HCT116 (cell line): ENCODE measurements around the gene SYNE3. TPM values are rescaled to one million over a fixed set of nuclear protein-coding genes. Genes with fewer than 3 reads are reported as not detected.

Experiments used
- ATAC-seq: fragments of 200-7000 bp; cut with Tn5 transposase; 2 replicates; pipeline ENCODE4 v1.9.1; 2020; ENCODE audit warnings: mild to moderate bottlenecking, moderate library complexity
- BruUV-seq: library from RNA; stranded (reverse); fragments of 400-500 nt; replicated peaks from 2 replicates; lab custom pipeline; 2021; lab: Mats Ljungman, UMichigan
- CTCF ChIA-PET: fragments of 300-600 bp; sonication (Branson Sonifier 250); formaldehyde crosslinking; loops from one replicate; lab custom pipeline; 2021; ENCODE audit warnings: antibody characterized with exemption; lab: Charles Lee
- POLR2A ChIA-PET: fragments of 300-600, 350-600 bp; sonication (Branson Sonifier 250); formaldehyde crosslinking; loops from one replicate; lab custom pipeline; 2021; ENCODE audit warnings: antibody characterized with exemption; lab: Charles Lee
- RAD21 ChIA-PET, 2 experiments: fragments of 300-600 bp; sonication (Branson Sonifier 250); formaldehyde crosslinking; loops; one replicate each; lab custom pipeline; 2023; ENCODE audit warnings: low total read pairs in 2 of 2; ENCODE audit not compliant: uncharacterized antibody in 2 of 2, unreplicated experiment in 2 of 2, low non-redundant PET in 1 of 2; lab: Charles Lee
- DNase-seq: peaks from one replicate; pipeline ENCODE4 v3.0.0-alpha.2; 2010; ENCODE audit warnings: low read depth, low spot score
- H2AFZ ChIP-seq: fragments of 200-600 bp; shearing (Covaris generic), sonication (generic); 2 replicates; pipeline ENCODE4 v1.6.1; 2017; ENCODE audit warnings: low read depth, mixed run types, mixed read lengths, antibody characterized with exemption, low read length; ENCODE audit not compliant: poor library complexity, severe bottlenecking
- H3K27ac ChIP-seq: 2 replicates; pipeline ENCODE4 v1.5.1; 2012; ENCODE audit warnings: low read depth, low read length
- H3K27me3 ChIP-seq: fragments of 200-600 bp; sonication (generic); 2 replicates; pipeline ENCODE4 v1.6.1; 2016; ENCODE audit warnings: mixed run types, low read length, mixed read lengths; ENCODE audit not compliant: insufficient read depth
- H3K36me3 ChIP-seq, 2 experiments: fragments of 200-500 bp in 1 of 2; fragments of 200-600 bp in 1 of 2; sonication (Bioruptor generic) in 1 of 2; sonication (generic) in 1 of 2; 2 replicates each; pipeline versions ENCODE4 v1.5.1 to v1.6.1; 2014 to 2016; ENCODE audit warnings: low read length in 2 of 2, inconsistent platforms in 1 of 2, mixed read lengths in 1 of 2, mixed run types in 1 of 2; ENCODE audit not compliant: insufficient read depth in 2 of 2, control insufficient read depth in 1 of 2
- H3K4me1 ChIP-seq, 2 experiments: fragments of 200-600 bp in 1 of 2; sonication (generic) in 1 of 2; 2 replicates each; pipeline versions ENCODE4 v1.5.1 to v1.6.1; 2012 to 2017; ENCODE audit warnings: low read length in 2 of 2, inconsistent platforms in 1 of 2, mild to moderate bottlenecking in 1 of 2, mixed read lengths in 1 of 2, mixed run types in 1 of 2, moderate library complexity in 1 of 2; ENCODE audit not compliant: insufficient read depth in 2 of 2, control insufficient read depth in 1 of 2
- H3K4me2 ChIP-seq: fragments of 200-600 bp; sonication (generic); 2 replicates; pipeline ENCODE4 v1.6.1; 2017; ENCODE audit warnings: mixed run types, low read length, mixed read lengths
- H3K4me3 ChIP-seq, 2 experiments: fragments of 200-600 bp in 1 of 2; sonication (generic) in 1 of 2; replicated peaks in 1 of 2; 2 replicates each; pipeline ENCODE4 v1.5.1; 2011 to 2016; ENCODE audit warnings: low read length in 2 of 2, control low read depth in 1 of 2, low read depth in 1 of 2, mild to moderate bottlenecking in 1 of 2, mixed read lengths in 1 of 2, mixed run types in 1 of 2
- H3K79me2 ChIP-seq: fragments of 200-600 bp; sonication (generic); 2 replicates; pipeline ENCODE4 v1.6.1; 2017; ENCODE audit warnings: mild to moderate bottlenecking, mixed run types, low read length, moderate library complexity, mixed read lengths; ENCODE audit not compliant: insufficient read depth
- H3K9ac ChIP-seq: fragments of 200-600 bp; sonication (generic); 2 replicates; pipeline ENCODE4 v1.6.1; 2016; ENCODE audit warnings: low read length, mixed read lengths
- H3K9me2 ChIP-seq: fragments of 200-600 bp; sonication (generic), shearing (Covaris generic); 2 replicates; pipeline ENCODE4 v1.6.1; 2017; ENCODE audit warnings: mixed run types, mild to moderate bottlenecking, moderate library complexity; ENCODE audit not compliant: insufficient read depth
- H3K9me3 ChIP-seq, 2 experiments: fragments of 200-500 bp in 1 of 2; fragments of 200-600 bp in 1 of 2; sonication (Bioruptor generic) in 1 of 2; sonication (generic) in 1 of 2; 2 replicates each; pipeline ENCODE4 v1.6.1; 2014 to 2017; ENCODE audit warnings: low read length in 2 of 2, mixed read lengths in 2 of 2, inconsistent platforms in 1 of 2, low read depth in 1 of 2, mild to moderate bottlenecking in 1 of 2, mixed run types in 1 of 2, moderate library complexity in 1 of 2; ENCODE audit not compliant: control insufficient read depth in 1 of 2, insufficient read depth in 1 of 2
- H4K20me1 ChIP-seq: fragments of 200-600 bp; sonication (generic), shearing (Covaris generic); 2 replicates; pipeline ENCODE4 v1.6.1; 2017; ENCODE audit warnings: mixed run types, mild to moderate bottlenecking, moderate library complexity; ENCODE audit not compliant: insufficient read depth
- ATF3 ChIP-seq: IDR thresholded peaks from 2 replicates; pipeline ENCODE4 v1.6.1; 2012
- CBX3 ChIP-seq: IDR thresholded peaks from 2 replicates; pipeline ENCODE4 v1.6.1; 2012; ENCODE audit warnings: low read depth
- EGR1 ChIP-seq: IDR thresholded peaks from 2 replicates; pipeline ENCODE4 v1.6.1; 2012; ENCODE audit warnings: low read depth
- EZH2 ChIP-seq: fragments of 200-600 bp; sonication (generic); IDR thresholded peaks from 2 replicates; pipeline ENCODE4 v1.6.1; 2017; ENCODE audit warnings: antibody characterized with exemption, mixed run types
- EZH2phosphoT487 ChIP-seq: fragments of 200-600 bp; IDR thresholded peaks from 2 replicates; pipeline ENCODE4 v1.6.1; 2018; ENCODE audit warnings: antibody characterized with exemption, borderline replicate concordance
- JUND ChIP-seq: IDR thresholded peaks from 2 replicates; pipeline ENCODE4 v1.6.1; 2012
- POLR2A ChIP-seq: IDR thresholded peaks from 2 replicates; pipeline ENCODE4 v1.7.0; 2011; ENCODE audit warnings: borderline replicate concordance; ENCODE audit not compliant: insufficient read depth, insufficient read length; ENCODE audit errors: extremely low read depth
- POLR2AphosphoS5 ChIP-seq: IDR thresholded peaks from 2 replicates; pipeline ENCODE4 v1.6.1; 2011; ENCODE audit warnings: mild to moderate bottlenecking, low read depth, low read length, moderate library complexity
- SIN3A ChIP-seq: IDR thresholded peaks from 2 replicates; pipeline ENCODE4 v1.6.1; 2012; ENCODE audit warnings: low read depth
- SRF ChIP-seq: IDR thresholded peaks from 2 replicates; pipeline ENCODE4 v1.6.1; 2012; ENCODE audit warnings: low read depth
- TCF7L2 ChIP-seq: IDR thresholded peaks from 2 replicates; pipeline ENCODE4 v1.7.0; 2011; ENCODE audit warnings: borderline replicate concordance, inconsistent platforms; ENCODE audit not compliant: insufficient read depth, insufficient read length; ENCODE audit errors: extremely low read depth
- YY1 ChIP-seq: IDR thresholded peaks from 2 replicates; pipeline ENCODE4 v1.6.1; 2011; ENCODE audit warnings: low read length, low read depth, moderate library complexity, mild to moderate bottlenecking; ENCODE audit not compliant: insufficient replicate concordance; ENCODE audit errors: extremely low read depth
- ZNF274 ChIP-seq: fragments of 200-500 bp; sonication (Bioruptor generic); IDR thresholded peaks from 2 replicates; pipeline ENCODE4 v1.6.1; 2014; ENCODE audit warnings: mild to moderate bottlenecking, low read depth, low read length, inconsistent platforms
- intact Hi-C: fragments of 100-400 bp; cut with micrococcal nuclease; formaldehyde crosslinking; loops from 2 replicates; pipeline ENCODE4 v1.10.0; 2022
- total RNA-seq: library from RNA; stranded (reverse); gene quantifications from one replicate; pipeline ENCODE4 v1.2.1, GENCODE V29; 2021; ENCODE audit not compliant: unreplicated experiment
- TF ChIP-seq, protein P1 (sequence below): IDR thresholded peaks from 2 replicates; pipeline ENCODE4 v1.6.1; 2012; ENCODE audit warnings: low read depth

SYNE3 gene
- total RNA-seq, 1 experiment from 2014 or later = 3.6 TPM

GRCh38 chr14:95474941-95475340 lies 41.5 kb downstream of the SYNE3 start:
- H3K4me1 ChIP-seq = peaks cover 0 to 12% of the 10 kb centered on the region in 2 experiments; a peak in 2 of 4 replicates
- POLR2A ChIA-PET = no interaction called here
- no peaks in the 10 kb centered on the region for H3K9me3 ChIP-seq
- H2AFZ ChIP-seq = no peak overlapping the region
- ATAC-seq = no peak
- H3K9me2 ChIP-seq = no peaks in the 10 kb centered on the region
- no peak overlapping the region for H3K4me3 ChIP-seq
- no peak for TF ChIP-seq SIN3A
- no peak for TF ChIP-seq EZH2
- no peak for TF ChIP-seq CBX3
- TF ChIP-seq POLR2A = no peak
- TF ChIP-seq, protein P1, sequence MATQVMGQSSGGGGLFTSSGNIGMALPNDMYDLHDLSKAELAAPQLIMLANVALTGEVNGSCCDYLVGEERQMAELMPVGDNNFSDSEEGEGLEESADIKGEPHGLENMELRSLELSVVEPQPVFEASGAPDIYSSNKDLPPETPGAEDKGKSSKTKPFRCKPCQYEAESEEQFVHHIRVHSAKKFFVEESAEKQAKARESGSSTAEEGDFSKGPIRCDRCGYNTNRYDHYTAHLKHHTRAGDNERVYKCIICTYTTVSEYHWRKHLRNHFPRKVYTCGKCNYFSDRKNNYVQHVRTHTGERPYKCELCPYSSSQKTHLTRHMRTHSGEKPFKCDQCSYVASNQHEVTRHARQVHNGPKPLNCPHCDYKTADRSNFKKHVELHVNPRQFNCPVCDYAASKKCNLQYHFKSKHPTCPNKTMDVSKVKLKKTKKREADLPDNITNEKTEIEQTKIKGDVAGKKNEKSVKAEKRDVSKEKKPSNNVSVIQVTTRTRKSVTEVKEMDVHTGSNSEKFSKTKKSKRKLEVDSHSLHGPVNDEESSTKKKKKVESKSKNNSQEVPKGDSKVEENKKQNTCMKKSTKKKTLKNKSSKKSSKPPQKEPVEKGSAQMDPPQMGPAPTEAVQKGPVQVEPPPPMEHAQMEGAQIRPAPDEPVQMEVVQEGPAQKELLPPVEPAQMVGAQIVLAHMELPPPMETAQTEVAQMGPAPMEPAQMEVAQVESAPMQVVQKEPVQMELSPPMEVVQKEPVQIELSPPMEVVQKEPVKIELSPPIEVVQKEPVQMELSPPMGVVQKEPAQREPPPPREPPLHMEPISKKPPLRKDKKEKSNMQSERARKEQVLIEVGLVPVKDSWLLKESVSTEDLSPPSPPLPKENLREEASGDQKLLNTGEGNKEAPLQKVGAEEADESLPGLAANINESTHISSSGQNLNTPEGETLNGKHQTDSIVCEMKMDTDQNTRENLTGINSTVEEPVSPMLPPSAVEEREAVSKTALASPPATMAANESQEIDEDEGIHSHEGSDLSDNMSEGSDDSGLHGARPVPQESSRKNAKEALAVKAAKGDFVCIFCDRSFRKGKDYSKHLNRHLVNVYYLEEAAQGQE = no peak
- no peak for TF ChIP-seq ZNF274
- TF ChIP-seq TCF7L2 = no peak
- no peak for TF ChIP-seq ATF3
- no peak for TF ChIP-seq JUND
- no peak for TF ChIP-seq EGR1
- no peak for TF ChIP-seq EZH2phosphoT487
- no peak for TF ChIP-seq SRF
- TF ChIP-seq POLR2AphosphoS5 = no peak
- no peak for TF ChIP-seq YY1
- no peak overlapping the region for H3K27ac ChIP-seq
- no peak for DNase-seq
- H4K20me1 ChIP-seq = no peaks in the 10 kb centered on the region
- H3K9ac ChIP-seq = no peak overlapping the region
- intact Hi-C loops = no loop called here
- RAD21 ChIA-PET = no interaction called here
- H3K79me2 ChIP-seq = no peaks in the 10 kb centered on the region
- CTCF ChIA-PET = interaction anchor here (1.0 kb wide), 1 partner anchor 33 kb away, joined by 3 read pairs; no protein-coding TSS in a partner anchor
- H3K4me2 ChIP-seq = no peak overlapping the region
- no peaks in the 10 kb centered on the region for H3K27me3 ChIP-seq
- no peaks in the 10 kb centered on the region for H3K36me3 ChIP-seq
- no TSS peak for BruUV-seq
